Pancreas (tissue), 10 donors: ENCODE data around the gene ROR1. TPM values are rescaled to one million over a fixed set of nuclear protein-coding genes. Genes with fewer than 3 reads are reported as not detected.

Source experiments
- ATAC-seq, 4 donors: fragments of 200-7000 bp; cut with Tn5 transposase; one replicate each; pipeline versions ENCODE4 v1.8.0 to v1.9.1; 2020; ENCODE audit warnings: mild to moderate bottlenecking in 4 of 4, moderate library complexity in 4 of 4
- DNase-seq, 6 donors: peaks; one replicate each; pipeline ENCODE4 v3.0.0-alpha.2; 2020
- FAIRE-seq: peaks from 2 replicates; lab custom pipeline; 2012; peaks lifted over from hg19 to GRCh38; lab: Jason Lieb, UNC
- H3K27ac ChIP-seq, 4 donors: fragments of 200-600 bp; sonication (generic); 1 replicate in 3 of 4; 2 replicates in 1 of 4; pipeline versions ENCODE4 v1.5.0 to v1.8.0; 2020
- H3K27me3 ChIP-seq, 4 donors: fragments of 200-600 bp; one replicate each; pipeline ENCODE4 v1.8.0; 2021
- H3K36me3 ChIP-seq, 3 donors: fragments of 200-600 bp; sonication (generic) in 1 of 3; one replicate each; pipeline versions ENCODE4 v1.5.0 to v1.8.0; 2020 to 2021
- H3K4me1 ChIP-seq, 3 donors: fragments of 200-600 bp; one replicate each; pipeline ENCODE4 v1.8.0; 2021
- H3K4me3 ChIP-seq, 4 donors: fragments of 200-600 bp; sonication (generic) in 2 of 4; one replicate each; pipeline versions ENCODE4 v1.5.0 to v1.8.0; 2020 to 2021
- H3K9me3 ChIP-seq, 4 donors: fragments of 200-600 bp; one replicate each; pipeline ENCODE4 v1.8.0; 2021
- CTCF ChIP-seq, 4 donors: fragments of 200-600 bp; sonication (generic) in 3 of 4; IDR thresholded peaks; one replicate each; pipeline versions ENCODE4 v1.5.0 to v1.8.0; 2021; ENCODE audit warnings: antibody characterized with exemption in 4 of 4
- WGBS, 2 donors: extraction: QIAGEN DNeasy Blood & Tissue Kit; methylation state at CpG; one replicate each; pipeline ENCODE4 v1.1.7; 2013; 5-methylcytosine and 5-hydroxymethylcytosine counted together
- intact Hi-C, 3 donors: fragments of 100-400 bp; cut with DNase I; formaldehyde crosslinking; loops; one replicate each; pipeline versions ENCODE4 v1.11.1 to v1.14.2; 2022
- polyA plus RNA-seq, 2 donors: library from polyadenylated mRNA; stranded (reverse); fragments of 200-250 nt; gene quantifications; one replicate each; pipeline ENCODE4 v1.2.3, GENCODE V29; 2013
- total RNA-seq, 6 donors: library from RNA; stranded (reverse); fragmentation: NEBNext Ultra II Directional in 4 of 6; extraction: Animal tissue kit (Norgen Biotek cat#: 25700) in 4 of 6; gene quantifications; one replicate each; pipeline versions ENCODE4 v1.2.1 to v1.2.4, GENCODE V29; 2021 to 2023
- donor health status: healthy with polysubstance abuse.
- donor health status: DM: no; HTN: no; CAD: no; lungs with moderate emphysema.
- donor health status: DM: no; HTN: no; CAD: no.
- donor health status: control.
- donor health status: control.
- donor health status: Bipolar disorder and iron deficiency.
- donor health status: DM: yes; HTN: yes; CAD: no.
- donor health status: DM: no; HTN: no; CAD: no.
- donor health status: DM: no; HTN: no; CAD: no.
- donor health status: DM: yes; HTN: yes; CAD: no.

The ROR1 gene
- total and polyA plus RNA-seq, 8 donors, result 1.3 to 18.5 (median 7.3) TPM

- H3K36me3 ChIP-seq, result no peaks in the 10 kb centered on the region
- H3K27ac ChIP-seq, result no peak overlapping the region
- intact Hi-C loops, result no loop called here
- no peak overlapping the region for H3K4me3 ChIP-seq
- H3K4me1 ChIP-seq, result no peaks in the 10 kb centered on the region
- ATAC-seq (no peak), FAIRE-seq (no peak), DNase-seq (no peak)
- TF ChIP-seq CTCF (IDR thresholded peaks at IDR 0.05), result no peak
- H3K9me3 ChIP-seq, result no peaks in the 10 kb centered on the region
- WGBS, 2 donors, result 86 to 87% methylated on average over 4 of the region's 4 CpGs
- H3K27me3 ChIP-seq, result no peaks in the 10 kb centered on the region
These were observed 333.3 kb downstream of the ROR1 start for GRCh38 chr1:64107118-64107519.

- Histone ChIP-seq H3K27ac (no peak overlapping the region), H3K4me3 (no peak overlapping the region), H3K9me3 (no peaks in the 10 kb centered on the region), H3K4me1 (no peaks in the 10 kb centered on the region), H3K27me3 (no peaks in the 10 kb centered on the region), H3K36me3 (no peaks in the 10 kb centered on the region)
- intact Hi-C loops, result no loop called here
- no peak for TF ChIP-seq CTCF (IDR thresholded peaks at IDR 0.05)
- DNase-seq, result no peak
- no peak for ATAC-seq
- WGBS, 2 donors, result 81 to 89% methylated on average over 2 of the region's 2 CpGs
- FAIRE-seq, result no peak
These were observed 333.8 kb downstream of the ROR1 start for GRCh38 chr1:64107632-64108031.

- no peaks in the 10 kb centered on the region for H3K36me3 ChIP-seq
- no peaks in the 10 kb centered on the region for H3K27me3 ChIP-seq
- no peaks in the 10 kb centered on the region for H3K9me3 ChIP-seq
- no peak overlapping the region for H3K27ac ChIP-seq
- no peak for FAIRE-seq
- H3K4me3 ChIP-seq, result no peak overlapping the region
- no peaks in the 10 kb centered on the region for H3K4me1 ChIP-seq
- no peak for DNase-seq
- ATAC-seq, result no peak
- WGBS, 2 donors, result 85 to 90% methylated on average over 6 of the region's 6 CpGs
- intact Hi-C loops, result no loop called here
- TF ChIP-seq CTCF (IDR thresholded peaks at IDR 0.05), result no peak
These were observed 337.3 kb downstream of the ROR1 start for GRCh38 chr1:64110924-64111777.

GRCh38 chr1:64111787-64112186, 338.0 kb downstream of the ROR1 start:
- DNase-seq, result no peak
- Histone ChIP-seq H3K27ac (no peak overlapping the region), H3K4me1 (no peaks in the 10 kb centered on the region), H3K27me3 (no peaks in the 10 kb centered on the region), H3K36me3 (no peaks in the 10 kb centered on the region), H3K9me3 (no peaks in the 10 kb centered on the region), H3K4me3 (no peak overlapping the region)
- intact Hi-C loops, result no loop called here
- ATAC-seq, result no peak
- 64 to 86% methylated on average over 3 of the region's 3 CpGs for WGBS, 2 donors
- no peak for TF ChIP-seq CTCF (IDR thresholded peaks at IDR 0.05)
- FAIRE-seq, result no peak

GRCh38 chr1:64112281-64112680, 338.5 kb downstream of the ROR1 start:
- Histone ChIP-seq H3K36me3 (no peaks in the 10 kb centered on the region), H3K4me3 (no peak overlapping the region), H3K27ac (no peak overlapping the region), H3K4me1 (no peaks in the 10 kb centered on the region), H3K9me3 (no peaks in the 10 kb centered on the region), H3K27me3 (no peaks in the 10 kb centered on the region)
- no peak for TF ChIP-seq CTCF (IDR thresholded peaks at IDR 0.05)
- no peak for DNase-seq
- WGBS, 2 donors, result 88 to 90% methylated on average over 2 of the region's 2 CpGs
- FAIRE-seq, result no peak
- intact Hi-C loops, result no loop called here
- no peak for ATAC-seq
